Measurements from ENCODE around the gene NXPH3. TPM values are rescaled to one million over a fixed set of nuclear protein-coding genes. Genes with fewer than 3 reads are reported as not detected.
A peak's percentile ranks its signal among the peaks of the same experiment; 100 is the strongest.

Gene NXPH3
- total RNA-seq, 2 experiments from 2014 or later, result 0.20 to 0.29 TPM

DNA sequence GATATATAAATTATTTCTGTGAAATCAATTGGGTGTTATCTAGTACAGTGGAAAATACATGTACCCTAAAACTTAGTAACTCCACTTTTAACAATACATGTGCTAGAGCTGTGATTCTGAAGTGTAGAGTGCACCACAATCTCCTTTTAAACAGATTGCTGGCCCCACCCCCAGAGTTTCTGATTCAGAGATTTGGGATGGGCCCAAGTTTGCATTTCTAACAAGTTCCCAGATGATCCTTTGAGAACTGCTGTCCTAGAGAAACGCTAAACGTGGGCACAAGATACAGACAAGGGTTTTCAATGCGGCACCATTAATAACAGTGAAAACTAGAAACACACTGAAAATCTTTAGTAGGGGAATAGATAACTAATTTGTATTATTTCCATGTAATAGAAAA is 49.2 kb downstream of the NXPH3 start:
- Mint-ChIP-seq H3K27me3 (no peaks in the 10 kb centered on the region), H3K36me3 (ENCODE audit: low read depth) (peaks cover 21% of the 10 kb centered on the region), H3K27ac (no peak overlapping the region), H3K4me1 (ENCODE audit: low read depth) (peaks cover 24% of the 10 kb centered on the region), H3K4me3 (no peak overlapping the region), H3K9me3 (no peaks in the 10 kb centered on the region)
- TF ChIP-seq, protein P1, sequence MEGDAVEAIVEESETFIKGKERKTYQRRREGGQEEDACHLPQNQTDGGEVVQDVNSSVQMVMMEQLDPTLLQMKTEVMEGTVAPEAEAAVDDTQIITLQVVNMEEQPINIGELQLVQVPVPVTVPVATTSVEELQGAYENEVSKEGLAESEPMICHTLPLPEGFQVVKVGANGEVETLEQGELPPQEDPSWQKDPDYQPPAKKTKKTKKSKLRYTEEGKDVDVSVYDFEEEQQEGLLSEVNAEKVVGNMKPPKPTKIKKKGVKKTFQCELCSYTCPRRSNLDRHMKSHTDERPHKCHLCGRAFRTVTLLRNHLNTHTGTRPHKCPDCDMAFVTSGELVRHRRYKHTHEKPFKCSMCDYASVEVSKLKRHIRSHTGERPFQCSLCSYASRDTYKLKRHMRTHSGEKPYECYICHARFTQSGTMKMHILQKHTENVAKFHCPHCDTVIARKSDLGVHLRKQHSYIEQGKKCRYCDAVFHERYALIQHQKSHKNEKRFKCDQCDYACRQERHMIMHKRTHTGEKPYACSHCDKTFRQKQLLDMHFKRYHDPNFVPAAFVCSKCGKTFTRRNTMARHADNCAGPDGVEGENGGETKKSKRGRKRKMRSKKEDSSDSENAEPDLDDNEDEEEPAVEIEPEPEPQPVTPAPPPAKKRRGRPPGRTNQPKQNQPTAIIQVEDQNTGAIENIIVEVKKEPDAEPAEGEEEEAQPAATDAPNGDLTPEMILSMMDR (IDR thresholded peaks at IDR 0.05), result no peak
- intact Hi-C loops (cut with micrococcal nuclease), result no loop called here
- POLR2A ChIA-PET, result interaction anchor here (0.6 kb wide), 1 partner anchor 22 kb away, joined by 3 read pairs; no protein-coding TSS in a partner anchor
- ATAC-seq (no peak), DNase-seq (no peak)
- CTCF ChIA-PET, result interaction anchor here (0.6 kb wide), 1 partner anchor 819 kb away, joined by 3 read pairs; no protein-coding TSS in a partner anchor

DNA sequence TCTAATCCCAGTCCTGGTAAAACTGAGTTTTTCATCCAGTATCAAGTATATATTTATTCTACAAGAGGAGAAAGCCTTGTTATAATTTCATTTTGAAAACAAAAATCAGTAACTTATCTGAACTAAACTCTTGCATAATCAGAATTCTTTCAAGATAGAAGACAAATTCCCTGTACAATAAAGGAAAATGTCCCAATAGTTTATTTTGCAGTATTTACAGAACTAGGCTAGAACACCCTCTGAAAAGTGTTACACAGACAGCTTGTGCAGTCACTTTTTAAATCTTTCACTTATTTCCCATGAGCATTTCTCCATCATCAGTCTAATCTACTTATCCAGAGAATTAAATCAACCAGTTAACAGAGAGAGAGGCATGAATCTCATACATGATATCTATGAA is 53.8 kb downstream of the NXPH3 start:
- CTCF ChIA-PET, result no interaction called here
- Mint-ChIP-seq H3K36me3 (ENCODE audit: low read depth) (peaks cover 5% of the 10 kb centered on the region), H3K4me1 (ENCODE audit: low read depth) (peaks cover 35% of the 10 kb centered on the region), H3K27me3 (no peaks in the 10 kb centered on the region), H3K4me3 (no peak overlapping the region), H3K27ac (no peak overlapping the region), H3K9me3 (no peaks in the 10 kb centered on the region)
- DNase-seq (no peak), ATAC-seq (no peak)
- TF ChIP-seq, protein P1 (IDR thresholded peaks at IDR 0.05), result no peak
- intact Hi-C loops (cut with micrococcal nuclease), result no loop called here
- POLR2A ChIA-PET, result no interaction called here

DNA sequence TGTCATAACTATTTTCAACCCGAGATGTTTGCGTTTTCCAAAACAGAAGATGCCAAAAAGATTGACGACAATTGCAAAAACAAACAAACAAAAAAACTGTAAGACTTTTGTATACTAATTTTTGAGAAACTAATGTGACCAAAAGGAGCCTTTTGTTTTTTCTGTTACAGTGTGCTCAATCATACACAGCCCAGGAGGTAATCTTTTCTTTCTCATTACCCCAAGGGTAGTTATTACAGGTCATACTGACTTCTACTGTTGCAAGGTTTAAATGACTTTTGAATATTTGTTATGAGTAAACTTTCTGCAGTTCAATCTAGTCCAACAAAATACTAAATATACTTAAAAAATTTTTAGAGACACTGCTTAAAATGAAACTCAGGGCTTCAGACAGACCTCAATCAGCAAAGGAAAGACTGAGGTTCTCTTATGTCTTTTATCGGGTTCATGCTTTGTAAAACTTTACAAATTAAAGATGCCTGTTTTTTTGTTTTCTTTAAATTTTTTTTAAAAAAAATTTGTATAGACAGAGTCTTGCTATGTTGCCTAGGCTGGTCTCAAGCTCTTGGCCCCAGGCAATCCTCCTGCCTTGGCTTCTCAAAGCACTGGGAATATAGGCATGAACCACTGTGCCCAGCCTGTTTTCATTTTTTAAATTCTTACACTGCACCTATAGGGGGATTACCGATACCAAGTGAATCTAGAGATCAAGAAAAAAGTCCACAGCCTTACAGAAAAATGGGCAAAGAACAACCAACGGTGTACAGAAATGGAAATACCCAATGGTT is 54.6 kb downstream of the NXPH3 start:
- no peak for DNase-seq
- ChIA-PET CTCF (interaction anchor here (1.7 kb wide), 1 partner anchor 65 kb away, joined by 8 read pairs; no protein-coding TSS in a partner anchor), POLR2A (no interaction called here)
- intact Hi-C loops (cut with micrococcal nuclease), result no loop called here
- Mint-ChIP-seq H3K36me3 (ENCODE audit: low read depth) (peaks cover 6% of the 10 kb centered on the region), H3K4me1 (ENCODE audit: low read depth) (peaks cover 44% of the 10 kb centered on the region), H3K27ac (peak overlapping the region; percentile 72), H3K9me3 (no peaks in the 10 kb centered on the region), H3K27me3 (no peaks in the 10 kb centered on the region), H3K4me3 (no peak overlapping the region)
- TF ChIP-seq, protein P1 (IDR thresholded peaks at IDR 0.05), result no peak
- peak; percentile 34 for ATAC-seq

DNA sequence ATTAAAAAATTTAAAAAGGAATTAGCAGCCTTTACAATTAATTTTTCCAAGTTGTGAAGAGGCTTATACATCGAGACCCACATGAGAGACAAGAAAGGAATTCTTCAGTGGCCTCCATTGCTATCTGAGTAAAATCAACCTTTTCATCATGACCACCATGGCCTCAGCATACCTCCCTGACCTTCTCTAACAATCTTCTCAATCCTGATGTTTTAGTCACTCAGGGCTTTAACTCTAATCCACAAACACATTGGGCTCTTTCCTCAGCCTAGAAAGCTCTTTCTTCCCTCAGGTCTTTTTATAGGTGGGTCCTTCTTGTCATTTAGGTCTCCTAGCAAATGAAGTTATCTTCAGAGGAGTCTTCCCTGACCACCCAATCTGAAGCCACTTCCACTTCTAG is 55.8 kb downstream of the NXPH3 start:
- ChIA-PET CTCF (interaction anchor here (0.6 to 1.7 kb wide), 4 partner anchors 13 to 141 kb away, joined by 3 to 8 read pairs (median 5); no protein-coding TSS in a partner anchor), POLR2A (interaction anchor here (0.6 to 1.1 kb wide), 2 partner anchors 167 to 339 kb away, joined by 3 to 4 read pairs; no protein-coding TSS in a partner anchor)
- no peak overlapping the region for H3K27ac Mint-ChIP-seq
- no peaks in the 10 kb centered on the region for H3K9me3 Mint-ChIP-seq
- ATAC-seq, result no peak
- DNase-seq, result no peak
- intact Hi-C loops (cut with micrococcal nuclease), result no loop called here
- H3K4me3 Mint-ChIP-seq, result no peak overlapping the region
- peaks cover 9% of the 10 kb centered on the region for H3K36me3 Mint-ChIP-seq (ENCODE audit: low read depth)
- TF ChIP-seq, protein P1 (IDR thresholded peaks at IDR 0.05), result no peak
- peaks cover 50% of the 10 kb centered on the region for H3K4me1 Mint-ChIP-seq (ENCODE audit: low read depth)
- H3K27me3 Mint-ChIP-seq, result no peaks in the 10 kb centered on the region

Other genes starting within 250 kb of the NXPH3 start
- gene ZNF652, start 213.6 kb upstream of the NXPH3 start, total RNA-seq, result 1 to 10 TPM; 6.4 to 6.7 TPM
- 100 to 1,000 TPM; 363 to 381 TPM for gene PHB1, start 161.0 kb upstream of the NXPH3 start, total RNA-seq
- under 1 TPM in 1 of 2 experiments, not detected in 1; 0.09 TPM for gene NGFR, start 80.6 kb upstream of the NXPH3 start, total RNA-seq
- 10 to 100 TPM; 61.6 to 63.5 TPM for gene SPOP, start 102.2 kb downstream of the NXPH3 start, total RNA-seq
- 10 to 100 TPM; 38.6 to 46.6 TPM for gene SLC35B1, start 132.1 kb downstream of the NXPH3 start, total RNA-seq
- gene FAM117A, start 188.3 kb downstream of the NXPH3 start, total RNA-seq, result 10 to 100 TPM; 19.7 to 23.0 TPM
- 10 to 100 TPM; 61.2 to 66.6 TPM for gene KAT7, start 212.8 kb downstream of the NXPH3 start, total RNA-seq